Fibroblast of the conjunctiva (primary cell): ENCODE measurements around the gene PACSIN1.

ENCODE experiments used
- DNase-seq: peaks from one replicate; pipeline ENCODE4 v3.0.0-alpha.2; 2010; ENCODE audit warnings: low read depth

Gene PACSIN1

GRCh38 chr6:34546551-34547321 lies 80.9 kb downstream of the PACSIN1 start:
- no peak for DNase-seq

GRCh38 chr6:34547701-34548644 lies 82.1 kb downstream of the PACSIN1 start:
- no peak for DNase-seq

DNA sequence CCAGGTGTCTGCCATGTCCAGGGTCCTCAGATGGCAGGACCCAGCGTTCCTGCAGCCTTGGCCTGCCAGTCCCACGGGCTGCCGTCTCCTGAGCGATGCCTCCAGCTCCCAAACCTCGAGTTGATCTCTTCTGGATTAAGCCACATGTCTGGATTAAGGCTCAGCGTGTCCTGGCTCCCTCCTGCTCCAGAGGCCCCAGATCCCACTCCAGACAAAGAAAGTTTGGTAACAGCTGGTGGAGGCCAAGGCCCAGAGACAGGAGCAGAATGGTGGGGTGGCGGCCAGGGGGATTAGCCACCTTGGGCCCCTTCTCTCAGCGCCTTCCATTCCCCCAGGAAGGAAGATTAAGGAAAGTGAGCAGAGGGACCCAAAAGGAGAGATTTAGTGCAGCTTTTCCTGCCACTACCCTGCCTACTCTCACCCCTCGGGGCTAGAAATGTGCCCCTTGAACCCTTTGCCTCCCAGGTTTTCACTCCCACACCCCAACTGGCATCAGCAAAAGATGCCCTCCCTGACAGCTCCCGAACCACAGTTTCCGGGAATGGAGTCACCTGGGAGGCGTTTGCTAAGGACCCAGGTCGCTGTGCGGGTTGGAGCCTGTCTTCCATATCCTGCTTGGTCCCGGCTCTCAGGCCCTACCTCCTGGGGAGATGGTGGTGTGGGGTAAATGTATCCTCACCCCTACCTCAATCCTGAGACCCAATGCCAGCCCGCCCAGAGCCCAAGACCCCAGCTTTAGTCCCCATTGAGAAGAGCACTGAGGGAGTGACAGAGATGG lies 83.3 kb downstream of the PACSIN1 start:
- no peak for DNase-seq

GRCh38 chr6:34549804-34550202 lies 83.9 kb downstream of the PACSIN1 start:
- DNase-seq: no peak

DNA sequence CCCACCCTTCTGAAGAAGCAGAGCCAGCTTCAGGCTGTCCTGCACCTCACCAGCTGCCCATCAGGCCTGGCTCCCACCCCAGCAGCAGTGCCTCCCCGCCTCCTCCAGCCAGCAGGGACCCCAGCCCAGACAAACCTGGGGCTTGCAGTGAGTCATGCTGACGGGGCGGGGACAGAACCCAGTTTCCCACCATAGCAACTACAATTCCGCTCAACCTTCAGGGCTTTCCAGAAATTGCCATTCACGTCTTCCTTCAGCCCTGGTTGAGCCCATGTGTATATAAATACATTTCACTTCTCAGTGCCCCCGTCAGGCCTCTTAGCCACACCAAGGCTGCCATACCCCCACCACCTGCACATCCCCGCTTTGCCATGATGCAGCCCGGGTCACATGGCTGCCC lies 85.8 kb downstream of the PACSIN1 start:
- DNase-seq: no peak

DNA sequence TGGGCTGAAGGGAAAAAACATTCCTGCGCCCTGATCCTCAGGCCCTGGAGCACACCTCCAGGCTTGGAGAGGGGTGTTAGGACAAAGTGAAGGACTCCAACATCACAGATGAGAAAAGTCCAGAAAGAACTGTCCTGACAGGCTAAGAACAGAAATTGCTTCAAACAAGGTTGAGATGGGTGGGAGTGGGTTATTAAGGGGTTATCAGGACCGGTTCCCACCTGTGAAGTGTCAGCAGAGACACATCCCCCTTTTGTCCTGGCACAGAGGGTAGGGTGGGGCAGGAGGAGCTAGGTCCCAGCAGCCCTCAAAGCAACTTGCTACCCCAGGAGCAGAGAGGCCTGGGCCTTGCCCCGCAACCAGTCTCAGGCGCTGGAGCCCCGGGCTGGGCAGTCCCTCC lies 86.7 kb downstream of the PACSIN1 start:
- DNase-seq: no peak

GRCh38 chr6:34553146-34553545 lies 87.3 kb downstream of the PACSIN1 start:
- DNase-seq: no peak

GRCh38 chr6:34553750-34554149 lies 87.9 kb downstream of the PACSIN1 start:
- no peak for DNase-seq

DNA sequence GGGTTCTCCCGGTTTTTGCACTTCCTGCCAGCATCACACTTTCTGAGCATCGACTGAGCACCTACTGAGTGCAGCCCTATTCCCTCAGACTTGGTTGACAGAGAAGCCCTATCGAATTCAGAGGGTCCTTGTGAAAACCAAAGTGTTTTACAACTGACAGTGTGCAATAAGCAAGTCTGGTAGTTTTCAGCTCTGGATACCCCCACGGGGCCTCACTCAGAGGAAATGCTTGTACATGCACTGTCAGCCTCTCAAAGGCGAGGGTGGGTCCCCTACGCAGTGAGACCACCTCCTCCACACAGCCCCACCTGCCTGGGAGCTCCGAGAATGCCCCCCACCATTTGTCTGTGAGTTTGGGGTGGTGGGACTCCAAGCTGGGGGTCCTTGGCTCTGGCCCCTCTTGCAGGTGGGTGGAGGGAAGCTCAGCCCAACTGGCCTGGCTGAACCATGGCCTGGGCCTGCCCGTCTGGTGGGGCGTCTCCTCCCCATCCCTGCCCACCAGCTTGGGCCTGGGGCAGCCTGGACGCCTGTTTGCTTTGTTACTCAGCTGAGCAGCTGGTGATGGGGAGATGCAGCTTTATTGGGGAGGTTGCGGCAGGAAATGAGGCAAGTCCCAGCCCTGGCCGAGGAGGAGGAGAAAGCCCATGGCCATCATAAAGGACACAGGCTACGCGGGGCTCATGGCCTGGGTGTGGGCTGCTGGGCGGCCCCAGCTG lies 88.6 kb downstream of the PACSIN1 start:
- no peak for DNase-seq

- DNase-seq: no peak
Measured at GRCh38 chr6:34555007-34555322, 89.1 kb downstream of the PACSIN1 start.

GRCh38 chr6:34555328-34555727 lies 89.5 kb downstream of the PACSIN1 start:
- no peak for DNase-seq

GRCh38 chr6:34556031-34556471 lies 90.2 kb downstream of the PACSIN1 start, which contains the start of gene SPDEF:
SPDEF (minus strand) TSS chr6:34556329; CDS start chr6:34544455, 11,874 bp downstream.
- DNase-seq: no peak

- DNase-seq: no peak
Measured at GRCh38 chr6:34556493-34556892, 90.6 kb downstream of the PACSIN1 start.

- DNase-seq: no peak
Measured at GRCh38 chr6:34557228-34557627, 91.4 kb downstream of the PACSIN1 start.

DNA sequence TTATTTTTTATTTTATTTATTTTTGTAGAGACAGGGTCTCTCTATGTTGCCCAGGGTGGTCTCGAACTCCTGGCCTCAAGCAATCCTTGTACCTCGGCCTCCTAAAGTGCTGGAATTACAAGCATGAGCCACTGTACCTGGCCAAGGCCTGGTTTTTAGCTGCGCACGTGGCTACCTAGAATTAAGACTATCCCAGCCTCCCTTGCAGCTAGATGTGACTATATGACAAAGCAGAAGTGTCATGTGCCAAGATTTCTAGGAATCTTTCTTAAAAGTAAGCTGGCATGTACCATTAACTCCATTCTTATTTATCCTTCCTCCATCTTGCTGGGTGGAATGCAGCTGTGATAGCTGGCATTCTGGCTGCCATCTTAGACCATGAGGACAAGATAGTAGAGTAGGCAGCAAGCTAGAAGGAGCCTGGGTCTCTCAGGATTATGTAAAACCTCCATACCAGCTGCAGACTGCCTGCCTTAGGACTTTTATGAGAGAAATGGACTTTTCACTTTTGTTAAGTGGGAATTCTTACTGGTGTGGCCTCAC lies 92.4 kb downstream of the PACSIN1 start:
- no peak for DNase-seq

GRCh38 chr6:34559651-34560365 lies 93.9 kb downstream of the PACSIN1 start:
- no peak for DNase-seq

DNA sequence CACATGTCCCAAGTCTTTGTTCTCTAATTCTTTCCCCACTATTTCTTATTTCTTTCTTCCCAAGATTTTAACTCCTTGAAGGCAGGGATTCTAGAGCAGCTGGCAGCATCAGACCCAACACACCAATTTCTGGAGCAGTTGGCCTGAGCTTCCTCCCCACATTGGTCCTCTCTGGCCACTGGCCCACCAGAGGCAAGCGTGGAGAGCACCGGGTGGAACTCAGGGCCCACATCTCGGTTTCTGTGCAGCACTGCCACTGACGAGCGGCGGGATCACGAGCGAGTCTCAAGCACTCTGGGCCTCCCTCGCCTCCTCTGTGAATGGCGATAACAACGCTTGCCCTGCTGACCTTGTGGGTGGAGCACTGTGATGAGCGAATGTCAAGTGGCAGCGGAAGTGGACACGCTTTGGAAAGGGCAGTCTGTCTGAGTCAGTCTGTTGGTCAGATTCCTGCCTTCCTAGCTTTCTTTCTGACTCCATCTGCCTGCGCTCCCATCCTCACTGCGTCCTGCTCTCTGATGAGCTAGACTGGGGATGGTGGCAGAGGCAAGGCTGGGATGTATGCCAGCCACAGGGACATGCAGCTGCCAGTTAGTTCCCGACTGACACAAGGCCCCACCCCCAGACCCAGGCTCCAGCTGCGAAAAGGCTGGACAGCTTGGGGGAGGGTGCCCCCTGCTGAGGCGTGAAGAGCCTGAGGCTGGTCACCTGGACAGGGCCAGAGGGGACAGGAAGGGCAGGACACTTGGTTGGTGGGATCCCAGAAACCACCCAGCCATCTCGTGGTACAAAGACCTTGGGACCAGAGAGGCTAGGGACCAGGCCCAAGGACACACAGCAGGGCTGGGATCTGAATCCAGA lies 94.7 kb downstream of the PACSIN1 start:
- no peak for DNase-seq

- DNase-seq: no peak
Measured at GRCh38 chr6:34561227-34561530, 95.3 kb downstream of the PACSIN1 start.

GRCh38 chr6:34562350-34562749 lies 96.5 kb downstream of the PACSIN1 start:
- DNase-seq: no peak
